Measurements from ENCODE around the gene MEX3A. TPM values are rescaled to one million over a fixed set of nuclear protein-coding genes. Genes with fewer than 3 reads are reported as not detected.
A peak's percentile ranks its signal among the peaks of the same experiment; 100 is the strongest.

The MEX3A gene
- total and polyA plus RNA-seq, 4 experiments from 2014 or later = not detected

DNA sequence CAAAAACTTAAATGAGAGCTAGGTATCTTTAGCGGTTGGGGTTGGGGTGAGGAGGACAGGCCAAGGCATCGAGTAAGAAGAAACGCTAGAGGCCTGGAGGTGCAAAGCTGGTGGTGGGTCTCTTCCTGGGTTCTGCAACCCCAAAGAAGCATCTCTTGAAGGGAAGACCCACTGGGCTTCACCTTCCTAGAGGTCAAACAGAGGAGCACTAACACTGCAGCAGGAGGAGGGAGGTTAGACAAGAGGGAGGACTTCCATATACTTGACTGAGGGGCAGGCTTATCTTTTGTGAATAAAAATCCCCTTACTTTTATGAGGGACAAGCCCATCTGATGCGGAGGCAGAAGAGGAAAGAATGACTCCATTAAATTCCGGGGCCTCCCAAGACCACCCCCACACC, 2.5 kb downstream of the MEX3A start:
- Histone ChIP-seq H3K9me3 (ENCODE audit: control insufficient read depth in 1 of 2, low read length in 2 of 2) (no peaks in the 10 kb centered on the region), H3K36me3 (ENCODE audit: insufficient read depth, low read length) (no peaks in the 10 kb centered on the region), H3K27me3 (ENCODE audit: insufficient read depth, low read length) (peaks cover 10% of the 10 kb centered on the region), H3K4me1 (ENCODE audit: insufficient read depth, low read length) (peaks cover 19% of the 10 kb centered on the region), H3K27ac (ENCODE audit: low read depth, low read length) (no peak overlapping the region), H3K4me3 (ENCODE audit: low read length in 2 of 2) (no peak overlapping the region)
- Mint-ChIP-seq H3K4me3 (peak overlapping the region in 4 of 8 donors; percentile 14 to 77 (median 47)), H3K36me3 (no peaks in the 10 kb centered on the region), H3K27ac (no peak overlapping the region), H3K4me1 (peaks cover 6 to 15% (median 9%) of the 10 kb centered on the region in 4 donors), H3K27me3 (peaks cover 10 to 13% of the 10 kb centered on the region in 2 donors), H3K9me3 (no peaks in the 10 kb centered on the region)
- ChIA-PET CTCF (ENCODE audit: partially characterized antibody) (interaction anchor here (0.8 kb wide), 2 partner anchors 8 to 11 kb away, joined by 3 read pairs; no protein-coding TSS in a partner anchor), POLR2A (ENCODE audit: partially characterized antibody) (no interaction called here)
- DNase-seq = no peak
- intact Hi-C loops (cut with micrococcal nuclease) = no loop called here

GRCh38 chr1:156078728-156079127, 3.5 kb downstream of the MEX3A start:
- H3K27me3 ChIP-seq (ENCODE audit: insufficient read depth, low read length) = peaks cover 7% of the 10 kb centered on the region
- POLR2A ChIA-PET (ENCODE audit: partially characterized antibody) = no interaction called here
- Mint-ChIP-seq H3K27me3 (peaks cover 9 to 10% of the 10 kb centered on the region in 2 donors), H3K27ac (peak overlapping the region in 2 of 7 donors; percentile 35 to 55), H3K4me1 (peaks cover 6 to 13% (median 7%) of the 10 kb centered on the region in 4 donors), H3K36me3 (no peaks in the 10 kb centered on the region), H3K9me3 (no peaks in the 10 kb centered on the region), H3K4me3 (peak overlapping the region in 1 of 8 donors; percentile 67)
- H3K27ac ChIP-seq (ENCODE audit: low read depth, low read length) = no peak overlapping the region
- H3K4me3 ChIP-seq (ENCODE audit: low read length in 2 of 2) = no peak overlapping the region
- no peaks in the 10 kb centered on the region for H3K9me3 ChIP-seq (ENCODE audit: control insufficient read depth in 1 of 2, low read length in 2 of 2)
- no peaks in the 10 kb centered on the region for H3K36me3 ChIP-seq (ENCODE audit: insufficient read depth, low read length)
- peaks cover 19% of the 10 kb centered on the region for H3K4me1 ChIP-seq (ENCODE audit: insufficient read depth, low read length)
- DNase-seq = no peak
- CTCF ChIA-PET (ENCODE audit: partially characterized antibody) = interaction anchor here (0.8 to 1.4 kb wide), 3 partner anchors 9 to 12 kb away, joined by 3 to 4 read pairs (median 4); no protein-coding TSS in a partner anchor
- intact Hi-C loops (cut with micrococcal nuclease) = no loop called here

GRCh38 chr1:156077430-156077760, 4.9 kb downstream of the MEX3A start:
- Mint-ChIP-seq H3K27ac (no peak overlapping the region), H3K4me3 (no peak overlapping the region), H3K36me3 (no peaks in the 10 kb centered on the region), H3K27me3 (peaks cover 3 to 6% of the 10 kb centered on the region in 2 donors), H3K4me1 (peaks cover 0 to 5% (median 2%) of the 10 kb centered on the region in 4 donors), H3K9me3 (no peaks in the 10 kb centered on the region)
- Histone ChIP-seq H3K36me3 (ENCODE audit: insufficient read depth, low read length) (no peaks in the 10 kb centered on the region), H3K9me3 (ENCODE audit: control insufficient read depth in 1 of 2, low read length in 2 of 2) (no peaks in the 10 kb centered on the region), H3K4me1 (ENCODE audit: insufficient read depth, low read length) (peaks cover 10% of the 10 kb centered on the region), H3K27ac (ENCODE audit: low read depth, low read length) (no peak overlapping the region), H3K27me3 (ENCODE audit: insufficient read depth, low read length) (no peaks in the 10 kb centered on the region), H3K4me3 (ENCODE audit: low read length in 2 of 2) (no peak overlapping the region)
- CTCF ChIA-PET (ENCODE audit: partially characterized antibody) = no interaction called here
- intact Hi-C loops (cut with micrococcal nuclease) = no loop called here
- no peak for DNase-seq
- POLR2A ChIA-PET (ENCODE audit: partially characterized antibody) = no interaction called here

DNA sequence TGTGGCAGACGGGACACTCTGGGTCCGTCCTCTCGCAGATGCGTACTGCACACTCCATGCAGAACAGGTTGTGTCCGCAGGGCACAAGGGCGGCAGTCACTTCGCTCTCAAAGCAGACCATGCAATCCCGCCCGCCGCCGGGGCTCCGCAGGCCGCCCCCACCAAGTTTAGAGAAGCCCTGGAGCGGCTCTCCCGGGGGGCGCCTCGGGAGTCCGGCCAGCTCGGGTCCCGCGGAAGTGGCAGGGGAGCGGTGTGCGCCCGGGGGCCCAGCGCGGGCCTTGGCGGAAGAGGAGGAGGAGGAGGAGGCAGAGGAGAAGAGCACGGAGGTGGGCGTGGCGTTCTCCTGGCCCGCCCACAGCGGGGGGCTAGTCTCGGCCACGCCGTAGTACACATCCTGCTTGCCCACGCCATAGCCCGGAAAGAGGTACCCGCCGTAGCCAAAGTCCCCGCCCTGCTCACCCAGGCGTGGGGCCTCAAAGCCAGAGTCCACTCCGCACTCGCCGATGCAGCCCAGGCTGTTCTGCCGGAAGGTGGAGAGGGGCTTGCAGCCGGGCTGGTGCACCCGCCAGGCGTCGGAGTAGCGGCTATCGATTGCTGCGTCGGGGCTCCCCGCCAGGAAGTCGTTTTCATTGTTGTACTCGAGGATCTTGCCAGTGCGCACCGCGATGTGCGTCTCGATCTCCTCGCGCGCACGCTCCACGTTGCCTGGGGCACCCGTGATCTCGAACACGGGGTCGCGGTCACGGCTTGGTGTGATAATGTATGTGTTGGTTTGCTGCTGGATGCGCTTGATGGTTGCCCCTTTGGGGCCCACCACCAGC, 5.4 kb downstream of the MEX3A start:
- intact Hi-C loops (cut with micrococcal nuclease) = no loop called here
- ChIA-PET CTCF (ENCODE audit: partially characterized antibody) (no interaction called here), POLR2A (ENCODE audit: partially characterized antibody) (no interaction called here)
- no peak overlapping the region for H3K27ac ChIP-seq (ENCODE audit: low read depth, low read length)
- H3K27me3 ChIP-seq (ENCODE audit: insufficient read depth, low read length) = no peaks in the 10 kb centered on the region
- H3K9me3 ChIP-seq (ENCODE audit: control insufficient read depth in 1 of 2, low read length in 2 of 2) = no peaks in the 10 kb centered on the region
- Mint-ChIP-seq H3K4me3 (peak overlapping the region in 1 of 8 donors; percentile 58), H3K4me1 (peaks cover 0 to 5% (median 2%) of the 10 kb centered on the region in 4 donors), H3K9me3 (no peaks in the 10 kb centered on the region), H3K36me3 (no peaks in the 10 kb centered on the region), H3K27me3 (peaks cover 3 to 6% of the 10 kb centered on the region in 2 donors), H3K27ac (no peak overlapping the region)
- no peak overlapping the region for H3K4me3 ChIP-seq (ENCODE audit: low read length in 2 of 2)
- no peak for DNase-seq
- H3K36me3 ChIP-seq (ENCODE audit: insufficient read depth, low read length) = no peaks in the 10 kb centered on the region
- H3K4me1 ChIP-seq (ENCODE audit: insufficient read depth, low read length) = peaks cover 6% of the 10 kb centered on the region

- no peak overlapping the region for H3K27ac ChIP-seq (ENCODE audit: low read depth, low read length)
- Mint-ChIP-seq H3K36me3 (no peaks in the 10 kb centered on the region), H3K27ac (peak overlapping the region in 1 of 7 donors; percentile 4), H3K27me3 (peaks cover 3 to 6% of the 10 kb centered on the region in 2 donors), H3K4me1 (peaks cover 0 to 5% (median under 1%) of the 10 kb centered on the region in 4 donors), H3K4me3 (peak overlapping the region in 1 of 8 donors; percentile 37), H3K9me3 (peaks cover 0 to 3% (median 0%) of the 10 kb centered on the region in 8 donors)
- no peaks in the 10 kb centered on the region for H3K27me3 ChIP-seq (ENCODE audit: insufficient read depth, low read length)
- intact Hi-C loops (cut with micrococcal nuclease) = no loop called here
- ChIA-PET POLR2A (ENCODE audit: partially characterized antibody) (no interaction called here), CTCF (ENCODE audit: partially characterized antibody) (no interaction called here)
- no peaks in the 10 kb centered on the region for H3K9me3 ChIP-seq (ENCODE audit: control insufficient read depth in 1 of 2, low read length in 2 of 2)
- H3K4me1 ChIP-seq (ENCODE audit: insufficient read depth, low read length) = no peaks in the 10 kb centered on the region
- no peak overlapping the region for H3K4me3 ChIP-seq (ENCODE audit: low read length in 2 of 2)
- no peaks in the 10 kb centered on the region for H3K36me3 ChIP-seq (ENCODE audit: insufficient read depth, low read length)
- DNase-seq = no peak
Measured at GRCh38 chr1:156075775-156076204, 6.5 kb downstream of the MEX3A start.

DNA sequence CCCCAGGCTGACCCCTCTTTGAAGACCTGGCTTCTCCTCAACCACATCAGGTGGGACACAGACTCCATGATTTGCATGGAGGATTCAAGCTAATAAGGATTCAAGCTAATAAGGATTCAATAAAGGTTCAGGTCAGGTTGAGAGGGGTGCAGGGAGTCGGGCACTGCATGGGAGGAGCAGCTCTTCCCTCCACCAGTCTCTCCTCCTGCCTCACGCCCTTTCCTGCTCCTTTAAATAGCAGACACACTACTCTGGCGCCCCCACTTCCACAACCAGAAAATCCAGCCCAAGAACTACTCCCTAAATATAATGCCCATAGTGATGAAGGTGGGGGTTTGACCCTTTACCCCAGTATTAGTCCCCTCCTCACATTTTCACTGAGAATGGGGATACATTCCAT, 7.1 kb downstream of the MEX3A start:
- no peaks in the 10 kb centered on the region for H3K36me3 ChIP-seq (ENCODE audit: insufficient read depth, low read length)
- Mint-ChIP-seq H3K27ac (no peak overlapping the region), H3K4me3 (no peak overlapping the region), H3K4me1 (peaks cover 0 to 5% (median under 1%) of the 10 kb centered on the region in 4 donors), H3K27me3 (peaks cover 3 to 6% of the 10 kb centered on the region in 2 donors), H3K9me3 (peaks cover 0 to 3% (median 0%) of the 10 kb centered on the region in 8 donors), H3K36me3 (no peaks in the 10 kb centered on the region)
- no peak overlapping the region for H3K27ac ChIP-seq (ENCODE audit: low read depth, low read length)
- DNase-seq = no peak
- H3K4me1 ChIP-seq (ENCODE audit: insufficient read depth, low read length) = no peaks in the 10 kb centered on the region
- no peak overlapping the region for H3K4me3 ChIP-seq (ENCODE audit: low read length in 2 of 2)
- ChIA-PET POLR2A (ENCODE audit: partially characterized antibody) (no interaction called here), CTCF (ENCODE audit: partially characterized antibody) (no interaction called here)
- H3K9me3 ChIP-seq (ENCODE audit: control insufficient read depth in 1 of 2, low read length in 2 of 2) = no peaks in the 10 kb centered on the region
- intact Hi-C loops (cut with micrococcal nuclease) = no loop called here
- H3K27me3 ChIP-seq (ENCODE audit: insufficient read depth, low read length) = no peaks in the 10 kb centered on the region

GRCh38 chr1:156074661-156075060, 7.6 kb downstream of the MEX3A start:
- no peak overlapping the region for H3K4me3 ChIP-seq (ENCODE audit: low read length in 2 of 2)
- H3K9me3 Mint-ChIP-seq = peaks cover 0 to 3% (median 0%) of the 10 kb centered on the region in 8 donors
- H3K4me1 Mint-ChIP-seq = peaks cover 0 to 5% (median under 1%) of the 10 kb centered on the region in 4 donors
- DNase-seq = no peak
- intact Hi-C loops (cut with micrococcal nuclease) = no loop called here
- no peaks in the 10 kb centered on the region for H3K36me3 ChIP-seq (ENCODE audit: insufficient read depth, low read length)
- no peak overlapping the region for H3K27ac Mint-ChIP-seq
- H3K36me3 Mint-ChIP-seq = no peaks in the 10 kb centered on the region
- H3K27ac ChIP-seq (ENCODE audit: low read depth, low read length) = no peak overlapping the region
- no peak overlapping the region for H3K4me3 Mint-ChIP-seq
- no peaks in the 10 kb centered on the region for H3K4me1 ChIP-seq (ENCODE audit: insufficient read depth, low read length)
- no peaks in the 10 kb centered on the region for H3K27me3 ChIP-seq (ENCODE audit: insufficient read depth, low read length)
- ChIA-PET POLR2A (ENCODE audit: partially characterized antibody) (no interaction called here), CTCF (ENCODE audit: partially characterized antibody) (no interaction called here)
- peaks cover 3 to 5% of the 10 kb centered on the region in 2 donors for H3K27me3 Mint-ChIP-seq
- H3K9me3 ChIP-seq (ENCODE audit: control insufficient read depth in 1 of 2, low read length in 2 of 2) = no peaks in the 10 kb centered on the region

Data from CD4-positive, alpha-beta memory T cell (primary cell).